Activated CD4-positive, alpha-beta T cell treated with anti-CD3 and anti-CD28 coated beads for 36 hours (primary cell): ENCODE data around the gene NECTIN2. TPM values are rescaled to one million over a fixed set of nuclear protein-coding genes. Genes with fewer than 3 reads are reported as not detected.
"Not testable (repeated sequence)": the region's sequence is repeated elsewhere in the genome, so short reads cannot be mapped to it uniquely, and the experiment has no call there.

Experiments used
- ATAC-seq: fragments of 200-7000 bp; cut with Tn5 transposase; one replicate; pipeline ENCODE4 v1.10.0; 2021; ENCODE audit warnings: mild to moderate bottlenecking, moderate library complexity
- CTCF ChIA-PET: fragments of 350-600 bp; sonication (Branson Sonifier 250); formaldehyde crosslinking; loops from one replicate; lab custom pipeline; 2021; ENCODE audit warnings: antibody characterized with exemption; lab: Charles Lee
- POLR2A ChIA-PET: fragments of 350-600 bp; sonication (Branson Sonifier 250); formaldehyde crosslinking; loops from one replicate; lab custom pipeline; 2021; ENCODE audit warnings: antibody characterized with exemption, inconsistent platforms; lab: Charles Lee
- DNase-seq: peaks from one replicate; pipeline ENCODE4 v3.0.0-alpha.2; 2020
- H3K27ac Mint-ChIP-seq: one replicate; pipeline ENCODE4 v1.8.0; 2021; ENCODE audit warnings: mixed read lengths
- H3K27me3 Mint-ChIP-seq: one replicate; pipeline ENCODE4 v1.8.0; 2021; ENCODE audit warnings: mixed read lengths
- H3K36me3 Mint-ChIP-seq: one replicate; pipeline ENCODE4 v1.8.0; 2021; ENCODE audit warnings: low read depth, mixed read lengths
- H3K4me1 Mint-ChIP-seq: one replicate; pipeline ENCODE4 v1.8.0; 2021; ENCODE audit warnings: mixed read lengths
- H3K4me3 Mint-ChIP-seq: one replicate; pipeline ENCODE4 v1.8.0; 2021; ENCODE audit warnings: mild to moderate bottlenecking, moderate library complexity, mixed read lengths
- H3K9me3 Mint-ChIP-seq: one replicate; pipeline ENCODE4 v1.8.0; 2021; ENCODE audit warnings: low read depth, mixed read lengths
- intact Hi-C, 2 experiments: fragments of 100-400 bp; cut with DNase I in 1 of 2; cut with micrococcal nuclease in 1 of 2; formaldehyde crosslinking; loops; one replicate each; pipeline versions ENCODE4 v1.14.2 to v1.15.1; 2022 to 2024; cut with DNase I, micrococcal nuclease
- total RNA-seq, 2 experiments: library from RNA; stranded (reverse); gene quantifications; one replicate each; pipeline ENCODE4 v1.2.3, GENCODE V29; 2021

The NECTIN2 gene
- total RNA-seq, 2 experiments from 2014 or later, result 0.80 to 0.93 TPM

DNA sequence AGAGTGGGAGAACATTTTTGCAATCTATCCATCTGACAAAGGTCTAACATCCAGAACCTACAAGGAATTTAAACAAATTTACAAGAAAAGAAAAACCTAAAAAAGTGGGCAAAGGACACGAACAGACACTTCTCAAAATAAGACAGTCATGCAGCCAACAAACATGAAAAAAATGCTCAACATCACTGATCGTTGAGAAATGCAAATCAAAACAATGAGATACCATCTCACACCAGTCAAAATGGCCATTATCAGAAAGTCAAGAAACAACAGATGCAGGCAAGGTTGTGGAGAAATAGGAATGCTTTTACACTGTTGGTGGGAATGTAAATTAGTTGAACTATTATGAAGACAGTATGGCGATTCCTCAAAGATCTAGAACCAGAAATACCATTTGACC lies 15.5 kb downstream of the NECTIN2 start:
- ATAC-seq, H3K27me3 Mint-ChIP-seq, DNase-seq, H3K4me3 Mint-ChIP-seq, CTCF ChIA-PET, H3K27ac Mint-ChIP-seq, intact Hi-C loops, H3K4me1 Mint-ChIP-seq, H3K9me3 Mint-ChIP-seq, POLR2A ChIA-PET, H3K36me3 Mint-ChIP-seq: not testable (repeated sequence)

DNA sequence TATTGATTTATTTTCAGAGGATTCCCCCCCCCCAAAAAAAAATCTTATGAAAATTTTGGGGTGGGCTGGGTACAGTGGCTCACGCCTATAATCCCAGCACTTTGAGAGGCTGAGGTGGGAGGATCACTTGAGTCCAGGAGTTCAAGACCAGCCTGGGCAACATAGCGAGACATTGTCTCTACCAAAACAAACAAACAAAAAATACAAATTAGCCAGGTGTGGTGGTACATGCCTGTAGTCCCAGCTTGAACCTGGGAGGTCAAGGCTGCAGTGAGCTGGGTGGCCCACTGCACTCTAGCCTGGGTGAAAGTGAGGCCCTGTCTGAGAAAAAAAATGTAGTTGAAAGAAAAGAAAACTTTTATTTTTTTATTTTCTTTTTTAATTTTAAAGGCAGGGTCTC lies 17.9 kb downstream of the NECTIN2 start:
- ChIA-PET CTCF (no interaction called here), POLR2A (no interaction called here)
- H3K4me1 Mint-ChIP-seq, result no peaks in the 10 kb centered on the region
- H3K27me3 Mint-ChIP-seq, result peaks cover 2% of the 10 kb centered on the region
- H3K27ac Mint-ChIP-seq, result no peak overlapping the region
- no peak overlapping the region for H3K4me3 Mint-ChIP-seq
- intact Hi-C loops, result no loop called here
- DNase-seq (no peak), ATAC-seq (no peak)
- no peaks in the 10 kb centered on the region for H3K36me3 Mint-ChIP-seq
- no peaks in the 10 kb centered on the region for H3K9me3 Mint-ChIP-seq

DNA sequence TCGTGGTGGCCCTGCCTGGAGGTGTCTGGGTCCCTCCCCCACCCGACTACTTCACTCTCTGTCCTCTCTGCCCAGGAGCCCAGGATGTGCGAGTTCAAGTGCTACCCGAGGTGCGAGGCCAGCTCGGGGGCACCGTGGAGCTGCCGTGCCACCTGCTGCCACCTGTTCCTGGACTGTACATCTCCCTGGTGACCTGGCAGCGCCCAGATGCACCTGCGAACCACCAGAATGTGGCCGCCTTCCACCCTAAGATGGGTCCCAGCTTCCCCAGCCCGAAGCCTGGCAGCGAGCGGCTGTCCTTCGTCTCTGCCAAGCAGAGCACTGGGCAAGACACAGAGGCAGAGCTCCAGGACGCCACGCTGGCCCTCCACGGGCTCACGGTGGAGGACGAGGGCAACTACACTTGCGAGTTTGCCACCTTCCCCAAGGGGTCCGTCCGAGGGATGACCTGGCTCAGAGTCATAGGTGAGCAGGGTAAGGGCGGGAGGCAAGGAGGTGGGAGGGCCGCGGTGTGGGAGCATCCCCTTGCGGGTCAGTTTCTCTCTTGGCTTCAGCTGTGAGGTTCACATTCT lies 19.2 kb downstream of the NECTIN2 start:
- Mint-ChIP-seq H3K9me3 (no peaks in the 10 kb centered on the region), H3K27ac (no peak overlapping the region), H3K4me3 (no peak overlapping the region), H3K4me1 (no peaks in the 10 kb centered on the region), H3K36me3 (no peaks in the 10 kb centered on the region), H3K27me3 (no peaks in the 10 kb centered on the region)
- ATAC-seq (no peak), DNase-seq (no peak)
- POLR2A ChIA-PET, result no interaction called here
- intact Hi-C loops, result no loop called here
- CTCF ChIA-PET, result no interaction called here

DNA sequence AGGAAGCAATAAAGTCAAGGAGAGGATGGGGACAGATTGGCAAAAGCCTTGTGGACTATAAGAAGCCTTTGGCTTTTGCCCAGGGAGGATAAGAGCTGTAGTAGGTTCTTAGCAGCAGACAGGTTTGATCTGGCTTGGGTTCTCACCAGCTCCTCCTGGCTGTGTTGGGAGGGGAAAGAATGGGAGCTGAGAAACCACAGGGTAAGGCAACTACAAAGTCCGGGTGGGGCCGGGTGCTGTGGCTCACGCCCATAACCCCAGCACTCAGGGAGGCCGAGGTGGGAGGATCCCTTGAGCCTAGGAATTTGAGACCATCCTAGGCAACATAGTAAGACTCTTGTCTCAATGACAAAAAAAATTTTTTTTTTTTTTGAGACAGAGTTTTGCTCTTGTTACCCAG lies 20.6 kb downstream of the NECTIN2 start:
- ChIA-PET POLR2A (no interaction called here), CTCF (no interaction called here)
- no peak overlapping the region for H3K27ac Mint-ChIP-seq
- H3K4me3 Mint-ChIP-seq, result no peak overlapping the region
- no peaks in the 10 kb centered on the region for H3K4me1 Mint-ChIP-seq
- no peaks in the 10 kb centered on the region for H3K27me3 Mint-ChIP-seq
- no peak for ATAC-seq
- H3K9me3 Mint-ChIP-seq, result no peaks in the 10 kb centered on the region
- H3K36me3 Mint-ChIP-seq, result no peaks in the 10 kb centered on the region
- intact Hi-C loops, result no loop called here
- no peak for DNase-seq

DNA sequence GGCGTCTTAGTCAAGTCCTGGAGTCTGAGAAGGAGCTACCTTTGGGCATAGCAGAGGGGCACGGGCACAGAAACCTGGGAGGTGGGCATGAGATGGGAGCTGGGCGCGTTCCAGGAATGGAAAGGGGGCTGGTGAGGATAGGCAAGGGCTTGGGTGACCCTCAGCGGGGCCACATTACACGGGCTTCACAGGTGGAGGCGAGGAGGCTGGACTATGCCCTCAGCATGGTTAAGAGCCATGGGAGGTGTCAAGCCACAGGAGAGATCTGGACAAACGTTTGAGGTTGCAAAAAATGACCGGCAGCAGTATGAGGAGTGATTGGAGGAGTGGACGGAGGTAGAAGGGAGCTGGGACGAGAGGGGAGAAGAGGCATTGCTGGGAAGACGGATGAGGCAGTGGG lies 21.5 kb downstream of the NECTIN2 start:
- no peak overlapping the region for H3K4me3 Mint-ChIP-seq
- DNase-seq (no peak), ATAC-seq (no peak)
- no peaks in the 10 kb centered on the region for H3K36me3 Mint-ChIP-seq
- ChIA-PET CTCF (no interaction called here), POLR2A (no interaction called here)
- H3K27ac Mint-ChIP-seq, result no peak overlapping the region
- H3K9me3 Mint-ChIP-seq, result no peaks in the 10 kb centered on the region
- H3K4me1 Mint-ChIP-seq, result no peaks in the 10 kb centered on the region
- no peaks in the 10 kb centered on the region for H3K27me3 Mint-ChIP-seq
- intact Hi-C loops, result no loop called here

DNA sequence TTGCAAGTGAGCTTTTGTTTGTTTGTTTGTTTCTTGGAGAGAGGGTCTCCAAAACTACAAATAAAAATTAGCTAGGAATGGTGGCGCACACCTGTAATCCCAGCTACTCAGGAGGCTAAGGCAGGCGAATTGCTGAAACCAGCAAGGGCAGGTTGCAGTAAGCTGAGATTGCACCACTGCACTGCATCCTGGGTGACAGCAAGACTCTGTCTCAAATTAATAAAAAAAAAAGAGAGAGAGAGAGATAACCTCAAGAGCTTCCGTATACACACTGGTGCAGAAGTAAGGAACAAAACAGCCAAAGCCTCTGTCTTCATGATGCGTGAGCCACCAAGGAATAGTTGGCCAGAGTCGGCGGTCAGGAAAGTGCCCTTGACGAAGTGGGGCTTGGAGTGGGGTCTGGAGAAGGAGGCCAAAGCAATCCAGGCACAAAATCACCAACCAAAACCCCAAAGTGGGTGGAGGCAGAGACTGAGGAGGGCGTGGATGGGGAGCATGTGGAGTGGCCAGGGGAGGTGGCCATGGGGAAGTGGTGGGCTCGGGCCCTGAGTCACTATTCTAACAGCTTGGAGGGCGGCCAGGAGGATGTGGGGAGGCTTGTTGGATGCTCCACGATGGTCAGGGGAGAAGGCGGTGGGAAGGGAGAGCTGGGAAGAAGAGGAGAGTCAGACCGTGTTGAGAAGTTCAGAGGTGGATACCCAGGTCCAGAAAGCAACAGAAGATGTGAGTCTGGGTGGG lies 23.8 kb downstream of the NECTIN2 start:
- Mint-ChIP-seq H3K4me1 (no peaks in the 10 kb centered on the region), H3K27ac (no peak overlapping the region), H3K4me3 (no peak overlapping the region), H3K27me3 (no peaks in the 10 kb centered on the region), H3K9me3 (no peaks in the 10 kb centered on the region), H3K36me3 (no peaks in the 10 kb centered on the region)
- intact Hi-C loops, result no loop called here
- CTCF ChIA-PET, result interaction anchor here (0.7 to 1.3 kb wide), 3 partner anchors 11 to 317 kb away, joined by 3 to 4 read pairs (median 3); no protein-coding TSS in a partner anchor
- no peak for DNase-seq
- ATAC-seq, result no peak
- POLR2A ChIA-PET, result no interaction called here

DNA sequence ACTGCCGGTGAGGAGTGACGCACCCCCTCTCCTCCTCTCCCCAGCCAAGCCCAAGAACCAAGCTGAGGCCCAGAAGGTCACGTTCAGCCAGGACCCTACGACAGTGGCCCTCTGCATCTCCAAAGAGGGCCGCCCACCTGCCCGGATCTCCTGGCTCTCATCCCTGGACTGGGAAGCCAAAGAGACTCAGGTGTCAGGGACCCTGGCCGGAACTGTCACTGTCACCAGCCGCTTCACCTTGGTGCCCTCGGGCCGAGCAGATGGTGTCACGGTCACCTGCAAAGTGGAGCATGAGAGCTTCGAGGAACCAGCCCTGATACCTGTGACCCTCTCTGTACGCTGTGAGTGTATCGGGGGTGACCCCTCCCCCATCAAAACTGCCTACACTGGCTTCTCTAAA lies 25.7 kb downstream of the NECTIN2 start:
- H3K27me3 Mint-ChIP-seq, result no peaks in the 10 kb centered on the region
- H3K4me3 Mint-ChIP-seq, result no peak overlapping the region
- DNase-seq (no peak), ATAC-seq (no peak)
- POLR2A ChIA-PET, result no interaction called here
- CTCF ChIA-PET, result no interaction called here
- no peak overlapping the region for H3K27ac Mint-ChIP-seq
- H3K4me1 Mint-ChIP-seq, result no peaks in the 10 kb centered on the region
- H3K9me3 Mint-ChIP-seq, result no peaks in the 10 kb centered on the region
- no peaks in the 10 kb centered on the region for H3K36me3 Mint-ChIP-seq
- intact Hi-C loops, result no loop called here

DNA sequence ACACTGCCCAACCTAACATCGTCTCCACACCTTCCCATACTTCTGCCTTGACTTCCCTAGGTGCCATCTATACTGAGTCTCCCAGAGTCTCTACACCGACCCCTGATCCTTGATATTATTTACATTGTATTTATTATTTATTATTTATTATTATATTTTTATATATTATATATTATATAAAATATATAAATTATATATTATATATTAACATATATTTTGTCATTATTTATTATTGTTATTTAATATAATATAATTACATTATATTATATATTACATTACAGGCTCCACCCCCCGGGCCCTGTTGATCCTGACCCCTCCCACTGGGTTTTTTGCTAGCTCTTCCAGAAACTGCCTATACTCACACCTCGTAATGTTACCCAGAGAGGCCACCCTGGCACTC lies 26.6 kb downstream of the NECTIN2 start:
- Mint-ChIP-seq H3K9me3 (no peaks in the 10 kb centered on the region), H3K4me1 (peaks cover 5% of the 10 kb centered on the region), H3K27me3 (no peaks in the 10 kb centered on the region), H3K36me3 (no peaks in the 10 kb centered on the region), H3K4me3 (no peak overlapping the region), H3K27ac (no peak overlapping the region)
- intact Hi-C loops, result no loop called here
- no peak for ATAC-seq
- no peak for DNase-seq
- POLR2A ChIA-PET, result no interaction called here
- CTCF ChIA-PET, result interaction anchor here (0.8 kb wide), 1 partner anchor 22 kb away, joined by 3 read pairs; no protein-coding TSS in a partner anchor

DNA sequence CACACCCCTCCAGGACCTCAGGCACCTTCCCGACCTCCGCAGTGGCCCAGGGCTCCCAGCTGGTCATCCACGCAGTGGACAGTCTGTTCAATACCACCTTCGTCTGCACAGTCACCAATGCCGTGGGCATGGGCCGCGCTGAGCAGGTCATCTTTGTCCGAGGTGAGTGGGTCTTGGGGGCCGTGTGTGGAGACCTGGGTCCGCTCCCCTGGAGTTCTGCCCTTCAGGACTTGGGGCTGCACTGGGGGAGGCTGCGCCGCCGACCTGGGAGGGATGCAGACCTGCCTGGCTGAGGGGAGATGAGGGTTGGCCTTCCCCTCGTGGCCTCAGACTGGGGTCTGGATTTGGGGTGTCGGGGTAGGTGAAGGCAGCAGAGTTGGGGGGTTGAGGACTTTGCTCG lies 28.2 kb downstream of the NECTIN2 start:
- Mint-ChIP-seq H3K4me3 (no peak overlapping the region), H3K4me1 (peaks cover 5% of the 10 kb centered on the region), H3K36me3 (no peaks in the 10 kb centered on the region), H3K9me3 (no peaks in the 10 kb centered on the region), H3K27me3 (no peaks in the 10 kb centered on the region), H3K27ac (no peak overlapping the region)
- ATAC-seq (no peak), DNase-seq (no peak)
- intact Hi-C loops, result no loop called here
- CTCF ChIA-PET, result no interaction called here
- POLR2A ChIA-PET, result no interaction called here

DNA sequence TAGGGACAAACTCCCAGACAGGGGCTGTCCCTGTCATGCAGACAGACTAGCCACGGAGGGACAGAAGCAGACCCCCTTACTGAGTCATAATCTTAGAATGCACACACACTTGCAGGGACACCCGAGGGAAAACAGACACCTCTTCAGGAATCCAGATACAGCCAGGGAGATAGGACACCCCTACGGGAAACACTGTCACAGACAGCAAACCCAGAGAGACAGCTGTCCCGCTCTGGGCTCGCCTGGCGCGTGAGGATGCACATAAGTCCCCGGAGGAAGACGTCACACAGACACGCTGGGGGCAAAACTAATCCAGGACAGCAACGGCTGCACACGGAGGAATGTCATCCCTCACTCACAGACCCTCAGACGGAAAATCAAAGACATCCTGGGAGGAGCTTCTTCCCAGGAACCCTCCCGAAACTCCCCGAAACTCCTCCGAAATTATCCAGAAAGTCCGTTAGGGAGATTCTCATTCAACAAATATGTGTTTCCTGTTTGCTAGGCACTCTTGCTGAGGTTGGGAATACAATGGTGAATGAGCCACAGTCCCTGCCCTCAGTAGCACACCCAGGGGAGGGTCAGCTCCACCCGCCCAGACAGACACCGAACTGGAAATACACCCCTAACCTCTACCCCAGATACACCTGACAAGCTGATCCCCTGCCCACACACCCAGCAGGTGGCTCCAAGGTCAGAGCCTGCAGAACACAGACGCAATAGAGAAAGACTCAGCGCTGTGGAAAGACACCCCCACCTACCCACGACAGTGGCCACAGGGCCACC lies 29.8 kb downstream of the NECTIN2 start:
- intact Hi-C loops, result no loop called here
- H3K27ac Mint-ChIP-seq, result no peak overlapping the region
- DNase-seq (no peak), ATAC-seq (no peak)
- POLR2A ChIA-PET, result no interaction called here
- H3K27me3 Mint-ChIP-seq, result no peaks in the 10 kb centered on the region
- no peak overlapping the region for H3K4me3 Mint-ChIP-seq
- no peaks in the 10 kb centered on the region for H3K9me3 Mint-ChIP-seq
- CTCF ChIA-PET, result no interaction called here
- H3K4me1 Mint-ChIP-seq, result peaks cover 5% of the 10 kb centered on the region
- no peaks in the 10 kb centered on the region for H3K36me3 Mint-ChIP-seq

DNA sequence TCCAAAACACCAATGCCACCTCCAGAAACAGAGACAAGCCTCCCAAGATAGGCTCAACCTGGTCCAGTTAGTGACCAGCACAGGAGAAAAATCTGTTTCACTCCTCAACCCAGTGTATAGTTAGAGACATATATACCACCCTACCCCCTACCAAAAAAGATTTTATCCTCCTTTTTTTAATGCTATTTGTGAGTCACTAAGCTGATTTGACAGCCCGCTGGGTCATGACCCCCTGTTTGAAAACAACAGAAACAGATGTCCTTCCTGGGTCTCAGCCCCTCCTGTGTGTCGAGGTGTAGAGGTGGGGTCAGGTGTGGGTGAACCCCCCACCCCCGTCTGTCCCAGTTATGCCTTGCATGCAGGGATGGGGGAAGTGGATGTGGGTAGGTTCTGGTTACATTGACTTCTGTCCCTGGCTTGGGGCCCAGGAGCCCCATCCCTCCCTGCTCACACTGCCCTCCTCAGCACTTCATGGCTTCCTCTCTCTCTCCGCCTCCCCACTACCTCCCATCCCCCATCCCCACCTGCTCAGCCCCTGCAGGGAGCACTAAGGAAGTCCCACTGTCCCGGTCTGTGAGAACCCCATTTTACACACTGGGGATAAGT lies 30.9 kb downstream of the NECTIN2 start:
- DNase-seq, result no peak
- Mint-ChIP-seq H3K4me3 (no peak overlapping the region), H3K9me3 (no peaks in the 10 kb centered on the region), H3K27ac (no peak overlapping the region), H3K36me3 (no peaks in the 10 kb centered on the region), H3K4me1 (peaks cover 5% of the 10 kb centered on the region), H3K27me3 (no peaks in the 10 kb centered on the region)
- no peak for ATAC-seq
- CTCF ChIA-PET, result interaction anchor here (0.6 kb wide), 2 partner anchors 9 to 182 kb away, joined by 3 read pairs; no protein-coding TSS in a partner anchor
- POLR2A ChIA-PET, result interaction anchor here (0.6 kb wide), 1 partner anchor 15 kb away, joined by 3 read pairs; no protein-coding TSS in a partner anchor
- intact Hi-C loops, result no loop called here
